ENCODE measurements around the gene JMJD8. TPM values are rescaled to one million over a fixed set of nuclear protein-coding genes. Genes with fewer than 3 reads are reported as not detected.

The JMJD8 gene
- total and polyA plus RNA-seq, 7 donors = 18.7 to 93.4 (median 52.8) TPM

DNA sequence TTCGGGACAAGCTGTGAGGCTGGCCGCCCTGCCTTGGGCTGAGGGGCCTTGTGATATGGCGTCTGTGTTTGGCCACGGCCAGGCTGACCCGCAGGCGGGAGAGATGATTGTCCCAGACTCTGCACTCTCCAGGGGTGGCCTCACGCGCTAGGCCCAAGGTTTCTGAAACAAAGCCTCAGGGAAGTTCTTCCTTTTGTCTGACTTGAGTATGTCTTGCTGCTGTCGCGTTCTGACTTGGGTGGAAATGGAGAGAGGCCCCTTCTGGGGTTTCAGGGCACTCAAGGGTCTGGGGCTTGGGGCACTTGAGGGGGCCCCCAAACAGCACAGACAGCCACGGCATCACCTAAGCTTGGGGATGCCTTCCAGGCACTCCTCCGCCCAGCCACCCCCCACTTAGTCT, 26.9 kb upstream of the JMJD8 start:
- Histone ChIP-seq H3K27ac (no peak overlapping the region), H3K36me3 (no peaks in the 10 kb centered on the region), H3K9me3 (no peaks in the 10 kb centered on the region), H3K4me3 (no peak overlapping the region), H3K27me3 (peaks cover 27 to 60% (median 56%) of the 10 kb centered on the region in 3 donors), H3K4me1 (peaks cover 0 to 34% (median 22%) of the 10 kb centered on the region in 4 donors)
- 67 to 78% methylated on average over 12 of the region's 12 CpGs for WGBS, 2 donors
- TF ChIP-seq POLR2A (IDR thresholded peaks at IDR 0.05) (no peak), POLR2AphosphoS5 (IDR thresholded peaks at IDR 0.05) (no peak), EP300 (IDR thresholded peaks at IDR 0.05) (no peak)
- TF ChIP-seq, protein P1, sequence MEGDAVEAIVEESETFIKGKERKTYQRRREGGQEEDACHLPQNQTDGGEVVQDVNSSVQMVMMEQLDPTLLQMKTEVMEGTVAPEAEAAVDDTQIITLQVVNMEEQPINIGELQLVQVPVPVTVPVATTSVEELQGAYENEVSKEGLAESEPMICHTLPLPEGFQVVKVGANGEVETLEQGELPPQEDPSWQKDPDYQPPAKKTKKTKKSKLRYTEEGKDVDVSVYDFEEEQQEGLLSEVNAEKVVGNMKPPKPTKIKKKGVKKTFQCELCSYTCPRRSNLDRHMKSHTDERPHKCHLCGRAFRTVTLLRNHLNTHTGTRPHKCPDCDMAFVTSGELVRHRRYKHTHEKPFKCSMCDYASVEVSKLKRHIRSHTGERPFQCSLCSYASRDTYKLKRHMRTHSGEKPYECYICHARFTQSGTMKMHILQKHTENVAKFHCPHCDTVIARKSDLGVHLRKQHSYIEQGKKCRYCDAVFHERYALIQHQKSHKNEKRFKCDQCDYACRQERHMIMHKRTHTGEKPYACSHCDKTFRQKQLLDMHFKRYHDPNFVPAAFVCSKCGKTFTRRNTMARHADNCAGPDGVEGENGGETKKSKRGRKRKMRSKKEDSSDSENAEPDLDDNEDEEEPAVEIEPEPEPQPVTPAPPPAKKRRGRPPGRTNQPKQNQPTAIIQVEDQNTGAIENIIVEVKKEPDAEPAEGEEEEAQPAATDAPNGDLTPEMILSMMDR (IDR thresholded peaks at IDR 0.05) = no peak
- no peak for DNase-seq
- intact Hi-C loops (cut with DNase I) = loop anchor here (1.0 to 5.0 kb wide), 4 partner anchors 29 to 392 kb away; partner anchors contain the start of gene CIAO3

DNA sequence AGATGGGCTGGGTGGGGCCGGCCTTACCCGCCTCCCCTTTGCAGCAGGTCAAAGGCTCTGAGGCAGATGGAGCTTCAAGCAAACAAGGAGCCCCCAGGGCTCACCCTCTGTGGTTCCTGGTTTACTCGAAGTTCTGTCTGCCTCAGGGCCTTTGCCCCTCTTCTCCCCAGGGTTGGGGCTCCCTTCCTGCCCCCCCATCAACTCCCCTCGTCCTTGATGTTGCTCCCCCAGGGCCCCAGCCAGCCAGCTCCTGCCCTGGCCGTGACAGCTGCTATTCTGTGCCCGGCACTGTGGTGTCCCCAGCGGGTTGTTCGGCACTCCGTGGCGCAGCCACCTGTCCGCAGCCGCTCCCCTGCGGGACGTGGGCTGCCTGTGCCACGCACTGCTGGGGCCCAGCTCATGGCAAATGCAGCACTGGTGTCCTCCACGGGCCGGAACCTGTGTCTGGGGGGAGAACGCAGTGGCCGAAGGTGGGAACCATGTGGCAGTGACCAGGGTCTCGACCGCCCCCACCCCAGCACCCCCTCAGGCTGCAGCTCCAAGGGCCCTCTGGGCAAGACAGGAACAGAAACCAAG, 26.5 kb upstream of the JMJD8 start:
- no peak for DNase-seq
- TF ChIP-seq, protein P1 (IDR thresholded peaks at IDR 0.05) = no peak
- no peak for TF ChIP-seq POLR2A (IDR thresholded peaks at IDR 0.05)
- TF ChIP-seq POLR2AphosphoS5 (IDR thresholded peaks at IDR 0.05) = no peak
- TF ChIP-seq EP300 (IDR thresholded peaks at IDR 0.05) = no peak
- WGBS, 2 donors = 55 to 68% methylated on average over 21 of the region's 21 CpGs
- no peaks in the 10 kb centered on the region for H3K9me3 ChIP-seq
- H3K27me3 ChIP-seq = peaks cover 30 to 60% (median 59%) of the 10 kb centered on the region in 3 donors
- peaks cover 0 to 31% (median 20%) of the 10 kb centered on the region in 4 donors for H3K4me1 ChIP-seq
- H3K4me3 ChIP-seq = no peak overlapping the region
- no peaks in the 10 kb centered on the region for H3K36me3 ChIP-seq
- H3K27ac ChIP-seq = no peak overlapping the region
- intact Hi-C loops (cut with DNase I) = loop anchor here (1.0 to 5.0 kb wide), 4 partner anchors 30 to 392 kb away; partner anchors contain the start of gene CIAO3

DNA sequence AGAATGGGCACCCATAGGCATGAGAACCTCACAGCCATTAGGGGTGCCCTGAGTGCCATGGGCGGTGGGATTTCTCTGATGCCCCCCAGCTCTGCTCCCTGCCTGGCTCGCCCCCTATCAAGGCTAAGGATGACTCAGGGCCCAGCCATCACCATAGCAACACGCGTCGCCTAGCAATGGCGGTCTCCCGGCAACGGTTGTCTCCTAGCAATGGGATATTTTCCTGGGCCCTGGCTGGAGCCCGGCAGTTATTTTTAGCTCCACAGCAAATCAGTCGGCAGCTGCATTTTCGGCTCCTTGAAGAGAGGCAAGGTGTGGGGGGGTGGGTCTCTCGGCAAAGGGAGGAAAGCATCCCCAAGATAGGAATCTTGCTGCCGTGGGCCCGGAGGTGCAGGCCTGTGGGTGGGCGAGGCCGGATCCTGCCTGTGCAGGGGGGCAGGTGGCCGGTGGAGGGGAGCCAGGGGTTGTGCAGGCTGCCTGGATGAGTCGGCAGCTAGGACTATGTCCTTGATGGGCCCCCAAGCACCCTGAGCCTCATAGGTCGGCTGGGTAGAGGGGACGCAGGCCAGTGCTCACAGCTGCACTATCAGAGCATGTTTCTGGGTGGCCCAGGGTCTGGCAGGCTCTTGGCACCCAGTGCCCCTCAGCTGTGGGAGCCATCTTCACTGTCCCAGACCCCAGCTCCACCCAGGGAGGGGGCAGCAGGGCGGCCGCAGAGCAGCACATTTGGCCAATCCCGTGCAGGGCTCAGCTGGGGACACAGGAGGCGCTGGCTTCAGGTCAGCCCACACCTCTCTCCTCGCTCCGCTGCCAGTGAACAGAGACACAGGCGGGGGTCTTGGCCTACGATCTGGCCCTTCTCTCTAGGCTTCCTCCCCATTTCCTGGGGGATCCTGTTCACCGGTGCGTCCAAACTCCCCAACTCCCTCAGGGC, 25.7 kb upstream of the JMJD8 start:
- H3K27ac ChIP-seq = no peak overlapping the region
- TF ChIP-seq POLR2AphosphoS5 (IDR thresholded peaks at IDR 0.05) (no peak), EP300 (IDR thresholded peaks at IDR 0.05) (no peak), POLR2A (IDR thresholded peaks at IDR 0.05) (no peak)
- TF ChIP-seq, protein P1 (IDR thresholded peaks at IDR 0.05) = no peak
- intact Hi-C loops (cut with DNase I) = loop anchor here (2.0 to 5.0 kb wide), 3 partner anchors 77 to 393 kb away; no protein-coding TSS in a partner anchor
- no peak for DNase-seq
- H3K4me1 ChIP-seq = peaks cover 0 to 30% (median 18%) of the 10 kb centered on the region in 4 donors
- no peaks in the 10 kb centered on the region for H3K9me3 ChIP-seq
- 26 to 32% methylated on average over 30 of the region's 30 CpGs for WGBS, 2 donors
- H3K27me3 ChIP-seq = peaks cover 37 to 67% (median 67%) of the 10 kb centered on the region in 3 donors
- no peak overlapping the region for H3K4me3 ChIP-seq
- H3K36me3 ChIP-seq = no peaks in the 10 kb centered on the region

DNA sequence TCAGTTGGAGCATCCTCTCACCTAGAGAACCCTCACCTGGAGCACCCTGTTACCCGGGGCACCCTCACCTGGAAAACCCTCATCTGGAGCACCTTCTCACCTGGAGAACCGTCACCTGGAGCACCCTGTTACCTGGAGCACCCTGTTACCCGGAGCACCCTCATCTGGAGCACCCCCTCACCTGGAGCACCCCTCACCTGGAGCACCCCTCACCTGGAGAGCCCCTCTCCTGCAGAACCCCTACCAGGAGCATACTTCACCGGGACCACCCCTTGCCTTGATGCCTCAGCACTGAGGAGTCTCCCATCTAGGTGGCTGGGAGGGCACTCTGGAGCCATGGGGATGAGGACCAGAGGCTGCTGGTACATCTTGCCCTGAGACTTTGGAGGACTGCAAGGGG, 24.8 kb upstream of the JMJD8 start:
- Histone ChIP-seq H3K36me3 (no peaks in the 10 kb centered on the region), H3K27me3 (peaks cover 45 to 76% (median 75%) of the 10 kb centered on the region in 3 donors), H3K27ac (no peak overlapping the region), H3K9me3 (no peaks in the 10 kb centered on the region), H3K4me3 (no peak overlapping the region), H3K4me1 (peaks cover 0 to 24% (median 12%) of the 10 kb centered on the region in 4 donors)
- TF ChIP-seq, protein P1 (IDR thresholded peaks at IDR 0.05) = no peak
- TF ChIP-seq POLR2AphosphoS5 (IDR thresholded peaks at IDR 0.05) = no peak
- no peak for TF ChIP-seq POLR2A (IDR thresholded peaks at IDR 0.05)
- TF ChIP-seq EP300 (IDR thresholded peaks at IDR 0.05) = no peak
- 64 to 83% methylated on average over 4 of the region's 4 CpGs for WGBS, 2 donors
- no peak for DNase-seq
- intact Hi-C loops (cut with DNase I) = no loop called here
